DMS153 treated with DMSO at 0.1 percent for 48 hours (cell line): Measurements from ENCODE around the gene CFAP97D1.

ENCODE experiments used
- DNase-seq: peaks from one replicate; lab custom pipeline; 2025; ENCODE audit not compliant: unreplicated experiment; lab: John Stamatoyannopoulos, UW

CFAP97D1 gene

GRCh38 chr17:43780135-43780534 lies at the start of gene CFAP97D1:
TSS of gene CFAP97D1 (plus strand) at chr17:43780435. CDS start at chr17:43780463, 28 bp downstream.
- DNase-seq: no peak

- DNase-seq: no peak
These were observed 47.3 kb upstream of the CFAP97D1 start for GRCh38 chr17:43732958-43733357.

- DNase-seq: no peak
These were observed 46.3 kb upstream of the CFAP97D1 start for GRCh38 chr17:43733956-43734355.

GRCh38 chr17:43734376-43734775 lies 45.9 kb upstream of the CFAP97D1 start:
- no peak for DNase-seq

GRCh38 chr17:43736389-43736788 lies 43.8 kb upstream of the CFAP97D1 start:
- DNase-seq: no peak

- DNase-seq: no peak
These were observed 42.5 kb upstream of the CFAP97D1 start for GRCh38 chr17:43737722-43738121.

GRCh38 chr17:43740541-43740940 lies 39.7 kb upstream of the CFAP97D1 start:
- no peak for DNase-seq

DNA sequence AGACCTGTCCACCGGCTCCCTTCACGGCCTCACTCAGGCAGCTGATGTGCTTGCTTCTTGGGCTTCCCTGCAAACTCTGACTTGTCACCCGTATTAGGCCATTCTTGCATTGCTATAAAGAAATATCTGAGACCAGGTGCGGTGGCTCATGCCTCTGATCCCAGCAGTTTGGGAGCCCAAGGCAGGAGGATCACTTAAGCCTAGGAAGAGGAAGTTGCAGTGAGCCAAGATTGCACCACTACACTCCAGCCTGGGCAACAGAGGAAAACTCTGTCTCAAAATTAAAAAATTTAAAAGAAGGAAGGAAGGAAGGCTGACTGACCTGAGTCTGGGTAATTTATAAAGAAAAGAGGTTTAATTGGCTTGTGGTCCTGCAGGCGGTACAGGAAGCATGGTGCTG lies 38.6 kb upstream of the CFAP97D1 start:
- no peak for DNase-seq

- DNase-seq: no peak
These were observed 34.7 kb upstream of the CFAP97D1 start for GRCh38 chr17:43745541-43745940.

- no peak for DNase-seq
These were observed 30.1 kb upstream of the CFAP97D1 start for GRCh38 chr17:43750153-43750552.

GRCh38 chr17:43753493-43754129 lies 26.6 kb upstream of the CFAP97D1 start:
- no peak for DNase-seq

GRCh38 chr17:43754947-43755346 lies 25.3 kb upstream of the CFAP97D1 start:
- no peak for DNase-seq

- no peak for DNase-seq
These were observed 24.8 kb upstream of the CFAP97D1 start for GRCh38 chr17:43755389-43755875.

DNA sequence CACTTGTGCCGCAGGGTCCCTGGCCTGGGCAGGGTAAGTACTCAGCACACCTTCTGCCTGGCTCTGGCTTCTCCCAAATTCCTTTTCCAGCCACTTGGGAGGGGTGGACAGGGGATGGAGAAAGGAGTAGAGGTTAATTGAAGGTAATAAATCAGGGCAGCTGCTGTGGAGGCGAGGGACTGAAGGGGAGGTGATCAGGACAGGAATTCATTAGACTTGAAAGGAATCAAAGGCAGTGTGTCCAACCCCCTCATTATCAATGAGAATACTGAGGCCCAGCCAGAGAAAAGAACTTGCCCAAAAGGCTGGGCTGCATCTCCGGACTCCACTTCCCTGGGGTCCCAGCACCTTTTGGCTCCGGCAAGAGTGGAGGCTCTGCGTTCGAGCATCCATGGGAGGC lies 24.0 kb upstream of the CFAP97D1 start:
- DNase-seq: no peak

DNA sequence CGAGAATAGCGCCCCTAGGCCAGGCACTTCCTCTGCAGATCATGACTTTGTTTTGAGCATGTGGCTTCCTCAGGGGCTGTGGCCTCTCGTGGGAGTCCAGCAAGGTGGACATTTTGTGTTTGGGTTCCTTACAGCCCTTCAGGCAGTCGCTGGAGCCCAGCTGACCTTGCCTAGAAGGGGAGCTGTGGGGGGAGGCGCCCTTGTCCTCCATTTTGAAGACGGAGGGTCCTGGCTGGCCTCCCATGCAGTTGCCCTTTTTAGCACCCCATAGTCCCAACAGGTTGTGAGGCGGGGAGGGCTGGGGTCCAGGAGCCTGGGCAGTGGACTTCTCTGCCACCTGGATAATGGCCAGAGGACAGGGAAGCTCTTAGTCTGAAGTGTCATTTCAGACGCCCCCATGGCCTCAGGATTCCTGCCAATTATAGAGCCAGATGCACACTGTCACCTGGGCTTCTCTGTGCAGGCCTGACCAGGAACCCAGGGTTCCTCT lies 23.0 kb upstream of the CFAP97D1 start:
- no peak for DNase-seq

DNA sequence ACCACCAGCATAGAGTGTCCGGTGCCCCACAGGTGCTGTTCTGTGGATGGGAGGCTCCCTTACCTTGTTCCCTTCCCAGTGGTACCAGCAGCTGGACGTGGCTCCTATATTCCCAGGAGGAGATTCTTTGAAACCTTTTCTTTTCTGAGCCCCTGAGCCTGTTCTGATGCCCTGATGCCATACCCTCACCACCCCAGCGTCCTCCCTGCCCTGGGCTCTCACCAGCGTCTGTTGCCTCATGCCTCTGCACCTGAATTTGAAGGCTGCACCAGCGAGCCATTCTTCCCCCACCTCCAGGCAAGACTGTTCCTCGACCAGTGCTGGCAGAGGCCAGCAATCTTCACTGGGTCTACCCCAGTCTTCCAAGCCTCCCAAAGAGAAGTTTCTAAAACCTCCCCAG lies 22.1 kb upstream of the CFAP97D1 start:
- DNase-seq: no peak

- no peak for DNase-seq
These were observed 21.6 kb upstream of the CFAP97D1 start, which contains the start of gene SOST for GRCh38 chr17:43758497-43759174. TSS of gene SOST (minus strand) at chr17:43758791. CDS start at chr17:43758741, 50 bp downstream.

- DNase-seq: no peak
These were observed 20.4 kb upstream of the CFAP97D1 start for GRCh38 chr17:43759836-43760235.

- DNase-seq: peak; percentile 82
These were observed 19.9 kb upstream of the CFAP97D1 start for GRCh38 chr17:43760254-43760852.

GRCh38 chr17:43766413-43767052 lies 13.7 kb upstream of the CFAP97D1 start:
- no peak for DNase-seq

DNA sequence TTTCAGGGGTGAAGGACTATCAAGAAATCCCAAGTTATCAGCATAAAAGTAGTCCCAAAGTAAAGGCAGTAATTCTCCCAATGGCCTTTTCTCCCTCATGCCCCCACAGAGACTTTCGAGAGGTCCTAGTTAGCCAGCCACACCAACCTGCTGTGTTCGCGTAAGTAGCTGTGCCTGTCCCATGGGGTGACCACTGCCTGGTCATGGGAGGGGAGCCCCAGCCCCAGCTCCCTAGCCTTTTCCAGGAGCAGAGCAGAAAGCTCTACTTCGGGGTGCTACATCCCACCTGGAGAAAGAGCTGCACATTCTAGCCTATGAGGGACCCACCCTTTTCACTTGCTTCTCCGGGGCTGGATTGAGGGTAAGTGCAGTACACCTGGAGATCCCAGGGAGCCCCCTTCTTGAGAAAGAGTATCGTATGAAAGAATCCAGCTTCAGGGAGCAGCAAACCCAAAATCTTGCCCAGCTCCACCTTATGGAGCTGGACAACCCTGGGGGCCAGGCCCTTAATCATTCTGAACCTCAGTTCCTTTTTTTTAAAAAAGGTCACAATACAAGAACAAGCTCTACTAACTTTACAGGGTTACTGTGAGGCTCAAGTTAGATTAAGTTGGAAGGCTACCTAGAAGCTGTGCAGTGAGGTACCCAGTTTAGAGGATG lies 13.1 kb upstream of the CFAP97D1 start:
- no peak for DNase-seq
